ENCODE measurements around the gene PPEF1. TPM values are rescaled to one million over a fixed set of nuclear protein-coding genes. Genes with fewer than 3 reads are reported as not detected.

Gene PPEF1
- total RNA-seq, 4 donors from 2014 or later: 0.19 TPM; not detected in 3

- intact Hi-C loops (cut with DNase I): no loop called here
- no peak for DNase-seq
- H3K36me3 ChIP-seq: no peaks in the 10 kb centered on the region
- no peak overlapping the region for H3K4me3 ChIP-seq
- no peaks in the 10 kb centered on the region for H3K4me1 ChIP-seq
- TF ChIP-seq POLR2A (IDR thresholded peaks at IDR 0.05) (no peak), CTCF (IDR thresholded peaks at IDR 0.05) (no peak)
- 57 to 73% methylated on average over 3 to 6 of the region's 7 CpGs for WGBS, 2 donors
- no peak overlapping the region for H3K27ac ChIP-seq
- H3K27me3 ChIP-seq: no peaks in the 10 kb centered on the region
- no peaks in the 10 kb centered on the region for H3K9me3 ChIP-seq
Measured at GRCh38 chrX:18687856-18688495, 19.5 kb upstream of the PPEF1 start.

GRCh38 chrX:18691431-18691830 is 16.0 kb upstream of the PPEF1 start:
- Histone ChIP-seq H3K27ac (no peak overlapping the region), H3K36me3 (no peaks in the 10 kb centered on the region), H3K4me1 (no peaks in the 10 kb centered on the region), H3K4me3 (no peak overlapping the region), H3K27me3 (no peaks in the 10 kb centered on the region), H3K9me3 (no peaks in the 10 kb centered on the region)
- WGBS, 2 donors: 25 to 84% methylated on average over 1 of the region's 1 CpG
- TF ChIP-seq POLR2A (IDR thresholded peaks at IDR 0.05) (no peak), CTCF (IDR thresholded peaks at IDR 0.05) (no peak)
- intact Hi-C loops (cut with DNase I): no loop called here
- DNase-seq: no peak

GRCh38 chrX:18692541-18692940 is 14.9 kb upstream of the PPEF1 start:
- WGBS, 2 donors: 75 to 90% methylated on average over 4 of the region's 4 CpGs
- no peak for TF ChIP-seq POLR2A (IDR thresholded peaks at IDR 0.05)
- TF ChIP-seq CTCF (IDR thresholded peaks at IDR 0.05): no peak
- Histone ChIP-seq H3K36me3 (no peaks in the 10 kb centered on the region), H3K4me1 (no peaks in the 10 kb centered on the region), H3K9me3 (no peaks in the 10 kb centered on the region), H3K4me3 (no peak overlapping the region), H3K27me3 (no peaks in the 10 kb centered on the region), H3K27ac (no peak overlapping the region)
- intact Hi-C loops (cut with DNase I): no loop called here
- DNase-seq: no peak

GRCh38 chrX:18696653-18697052 is 10.8 kb upstream of the PPEF1 start:
- intact Hi-C loops (cut with DNase I): no loop called here
- Histone ChIP-seq H3K4me3 (no peak overlapping the region), H3K36me3 (no peaks in the 10 kb centered on the region), H3K27me3 (no peaks in the 10 kb centered on the region), H3K27ac (no peak overlapping the region), H3K4me1 (no peaks in the 10 kb centered on the region), H3K9me3 (no peaks in the 10 kb centered on the region)
- 79 to 92% methylated on average over 3 of the region's 3 CpGs for WGBS, 2 donors
- no peak for DNase-seq
- TF ChIP-seq POLR2A (IDR thresholded peaks at IDR 0.05) (no peak), CTCF (IDR thresholded peaks at IDR 0.05) (no peak)

- WGBS, 2 donors: 71 to 85% methylated on average over 12 of the region's 12 CpGs
- Histone ChIP-seq H3K9me3 (no peaks in the 10 kb centered on the region), H3K27me3 (no peaks in the 10 kb centered on the region), H3K4me1 (no peaks in the 10 kb centered on the region), H3K27ac (no peak overlapping the region), H3K4me3 (no peak overlapping the region), H3K36me3 (no peaks in the 10 kb centered on the region)
- intact Hi-C loops (cut with DNase I): no loop called here
- no peak for DNase-seq
- TF ChIP-seq POLR2A (IDR thresholded peaks at IDR 0.05): no peak
- no peak for TF ChIP-seq CTCF (IDR thresholded peaks at IDR 0.05)
Measured at GRCh38 chrX:18698737-18699650, 8.5 kb upstream of the PPEF1 start.
